IMR-90 (cell line): ENCODE measurements around the gene PAK6. TPM values are rescaled to one million over a fixed set of nuclear protein-coding genes. Genes with fewer than 3 reads are reported as not detected.

Source experiments
- ATAC-seq: fragments of 200-7000 bp; cut with Tn5 transposase; 2 replicates; pipeline ENCODE4 v1.9.1; 2020; ENCODE audit warnings: low read depth, mild to moderate bottlenecking, moderate library complexity
- BruUV-seq: library from RNA; stranded (reverse); fragments of 400-500 nt; replicated peaks from 2 replicates; lab custom pipeline; 2021; lab: Mats Ljungman, UMichigan
- CTCF ChIA-PET: fragments of 300-600 bp; formaldehyde crosslinking; extraction: SDS; loops from one replicate; lab custom pipeline; 2021; ENCODE audit warnings: antibody characterized with exemption; lab: Yijun Ruan, JAX
- POLR2A ChIA-PET: fragments of 300-600 bp; sonication (Branson Sonifier 250); formaldehyde crosslinking; loops from one replicate; lab custom pipeline; 2022; ENCODE audit warnings: antibody characterized with exemption; ENCODE audit not compliant: unreplicated experiment; lab: Charles Lee
- DNase-seq: peaks from one replicate; pipeline ENCODE4 v3.0.0; 2013
- H2AFZ ChIP-seq: replicated peaks from 2 replicates; pipeline ENCODE3; 2013; ENCODE audit warnings: low read length, mild to moderate bottlenecking; ENCODE audit not compliant: poor library complexity
- H2AK5ac ChIP-seq: 2 replicates; pipeline ENCODE4 v1.6.1; 2013; ENCODE audit warnings: low read depth, low read length, inconsistent platforms
- H2AK9ac ChIP-seq: replicated peaks from 2 replicates; pipeline ENCODE3; 2013; ENCODE audit warnings: mild to moderate bottlenecking, low read depth, low read length, moderate library complexity; ENCODE audit not compliant: poor library complexity
- H2BK120ac ChIP-seq: 2 replicates; pipeline ENCODE4 v1.6.1; 2013; ENCODE audit warnings: low read depth, low read length, inconsistent platforms
- H2BK15ac ChIP-seq: 3 replicates; pipeline ENCODE4 v1.6.1; 2013; ENCODE audit warnings: low read depth, low read length, inconsistent platforms
- H2BK20ac ChIP-seq: 2 replicates; pipeline ENCODE4 v1.6.1; 2013; ENCODE audit warnings: low read depth, mild to moderate bottlenecking, inconsistent platforms, low read length, moderate library complexity
- H2BK5ac ChIP-seq: 2 replicates; pipeline ENCODE4 v1.6.1; 2013; ENCODE audit warnings: mild to moderate bottlenecking, low read depth, low read length, inconsistent platforms; ENCODE audit not compliant: poor library complexity, severe bottlenecking
- H3K14ac ChIP-seq: replicated peaks from 2 replicates; pipeline ENCODE4 v1.6.1; 2013; ENCODE audit warnings: low read depth, low read length, inconsistent platforms
- H3K18ac ChIP-seq: 2 replicates; pipeline ENCODE4 v1.6.1; 2013; ENCODE audit warnings: low read depth, low read length, control low read depth
- H3K23ac ChIP-seq: 2 replicates; pipeline ENCODE4 v1.6.1; 2013; ENCODE audit warnings: low read depth, low read length, inconsistent platforms
- H3K27ac ChIP-seq: 2 replicates; pipeline ENCODE4 v1.5.1; 2013; ENCODE audit warnings: mild to moderate bottlenecking, control low read depth, low read length; ENCODE audit not compliant: insufficient read depth
- H3K27me3 ChIP-seq: 2 replicates; pipeline ENCODE4 v1.6.1; 2013; ENCODE audit warnings: low read length; ENCODE audit not compliant: control insufficient read depth, insufficient read depth
- H3K36me3 ChIP-seq: 2 replicates; pipeline ENCODE4 v1.6.1; 2013; ENCODE audit warnings: low read length, mixed read lengths; ENCODE audit not compliant: control insufficient read depth, insufficient read depth
- H3K4ac ChIP-seq: 2 replicates; pipeline ENCODE4 v1.6.1; 2013; ENCODE audit warnings: low read depth, low read length, inconsistent platforms
- H3K4me1 ChIP-seq: 2 replicates; pipeline ENCODE4 v1.6.1; 2013; ENCODE audit warnings: low read length, mixed read lengths; ENCODE audit not compliant: control insufficient read depth, insufficient read depth
- H3K4me2 ChIP-seq: 2 replicates; pipeline ENCODE4 v1.6.1; 2013; ENCODE audit warnings: low read depth, mild to moderate bottlenecking, control low read depth, low read length, moderate library complexity
- H3K4me3 ChIP-seq: 2 replicates; pipeline ENCODE4 v1.5.1; 2013; ENCODE audit warnings: low read depth, mild to moderate bottlenecking, control low read depth, low read length, moderate library complexity; ENCODE audit not compliant: insufficient read depth
- H3K56ac ChIP-seq: 2 replicates; pipeline ENCODE4 v1.6.1; 2013; ENCODE audit warnings: low read length, inconsistent platforms; ENCODE audit not compliant: insufficient read depth; ENCODE audit errors: extremely low read depth
- H3K79me1 ChIP-seq, 2 experiments: 2 replicates each; pipeline ENCODE4 v1.6.1; 2013; ENCODE audit warnings: low read length in 2 of 2, inconsistent platforms in 1 of 2, low read depth in 1 of 2
- H3K9ac ChIP-seq: 2 replicates; pipeline ENCODE4 v1.6.1; 2013; ENCODE audit warnings: low read depth, low read length, control low read depth
- H3K9me1 ChIP-seq: 2 replicates; pipeline ENCODE4 v1.6.1; 2013; ENCODE audit warnings: low read length, inconsistent platforms; ENCODE audit not compliant: insufficient read depth
- H3K9me3 ChIP-seq: 2 replicates; pipeline ENCODE4 v1.6.1; 2013; ENCODE audit warnings: low read length; ENCODE audit not compliant: control insufficient read depth, insufficient read depth
- H4K20me1 ChIP-seq: 2 replicates; pipeline ENCODE4 v1.6.1; 2013; ENCODE audit warnings: low read length, inconsistent platforms; ENCODE audit not compliant: insufficient read depth
- H4K5ac ChIP-seq: 2 replicates; pipeline ENCODE4 v1.6.1; 2013; ENCODE audit warnings: mild to moderate bottlenecking, low read depth, low read length, control low read depth
- H4K8ac ChIP-seq, 2 experiments: 2 replicates each; pipeline ENCODE4 v1.6.1; 2013; ENCODE audit warnings: low read depth in 2 of 2, low read length in 2 of 2, control low read depth in 1 of 2, inconsistent platforms in 1 of 2
- H4K91ac ChIP-seq: 2 replicates; pipeline ENCODE4 v1.6.1; 2013; ENCODE audit warnings: low read depth, low read length, inconsistent platforms; ENCODE audit not compliant: insufficient read depth
- BHLHE40 ChIP-seq: fragments of 150-350 bp; IDR thresholded peaks from 2 replicates; pipeline ENCODE4 v1.6.1; 2016; ENCODE audit warnings: mild to moderate bottlenecking, low read depth, low read length
- CEBPB ChIP-seq: IDR thresholded peaks from 2 replicates; pipeline ENCODE4 v1.6.1; 2012; ENCODE audit warnings: low read depth, low read length, improper control_type of control experiment
- MAZ ChIP-seq: IDR thresholded peaks from 2 replicates; pipeline ENCODE4 v1.6.1; 2012; ENCODE audit warnings: low read depth, mild to moderate bottlenecking, low read length, improper control_type of control experiment, moderate library complexity, borderline replicate concordance
- NFE2L2 ChIP-seq: fragments of 150-350 bp; IDR thresholded peaks from 2 replicates; pipeline ENCODE4 v1.6.1; 2016; ENCODE audit warnings: low read depth, mild to moderate bottlenecking, low read length
- POLR2A ChIP-seq: IDR thresholded peaks from 2 replicates; pipeline ENCODE4 v1.6.1; 2012; ENCODE audit warnings: mild to moderate bottlenecking, low read depth, low read length
- RFX5 ChIP-seq: IDR thresholded peaks from 2 replicates; pipeline ENCODE4 v1.8.0; 2012; ENCODE audit warnings: low read depth, mild to moderate bottlenecking, low read length, moderate library complexity
- whole genome bisulfite sequencing, 2 experiments: methylation state at CpG; one replicate each; pipeline versions ENCODE4 v1.1.5 to v1.1.7; 2013; ENCODE audit warnings: missing lambda C conversion rate in 2 of 2; ENCODE audit not compliant: insufficient read length in 1 of 2; ENCODE audit errors: extremely low coverage in 2 of 2; 5-methylcytosine and 5-hydroxymethylcytosine counted together
- dilution Hi-C: fragments of 300-500 bp; cut with HindIII; formaldehyde crosslinking; loops from one replicate; pipeline ENCODE4 v1.14.3; 2018; ENCODE audit warnings: low sequenced_read_pairs; ENCODE audit not compliant: unreplicated experiment
- in situ Hi-C: fragments of 300-500 bp; cut with MboI; formaldehyde crosslinking; loops from 3 replicates; pipeline ENCODE4 v1.14.3; 2019; ENCODE audit warnings: low sequenced_read_pairs, inconsistent platforms, mixed read lengths
- intact Hi-C: fragments of 100-400 bp; cut with micrococcal nuclease; formaldehyde crosslinking; loops from 2 replicates; pipeline ENCODE4 v1.10.0; 2022
- polyA plus RNA-seq, 3 experiments: library from polyadenylated mRNA; depleted of rRNA; stranded (reverse); fragments of >200 nt; gene quantifications; 2 replicates each; pipeline ENCODE4 v1.2.3, GENCODE V29; 2012; ENCODE audit warnings: low replicate concordance in 1 of 3
- total RNA-seq: library from RNA; depleted of rRNA; stranded (reverse); fragments of >200 nt; gene quantifications from 2 replicates; pipeline ENCODE4 v1.2.3, GENCODE V29; 2012
- TF ChIP-seq, protein P1 (sequence below): fragments of 150-350 bp; IDR thresholded peaks from 2 replicates; pipeline ENCODE4 v1.6.1; 2016; ENCODE audit warnings: low read depth, mild to moderate bottlenecking, low read length, moderate library complexity, borderline replicate concordance

PAK6 gene
- total and polyA plus RNA-seq, 2 of the 4 experiments (the other 2 are of a cell fraction), result 0.21 TPM; not detected in 1

DNA sequence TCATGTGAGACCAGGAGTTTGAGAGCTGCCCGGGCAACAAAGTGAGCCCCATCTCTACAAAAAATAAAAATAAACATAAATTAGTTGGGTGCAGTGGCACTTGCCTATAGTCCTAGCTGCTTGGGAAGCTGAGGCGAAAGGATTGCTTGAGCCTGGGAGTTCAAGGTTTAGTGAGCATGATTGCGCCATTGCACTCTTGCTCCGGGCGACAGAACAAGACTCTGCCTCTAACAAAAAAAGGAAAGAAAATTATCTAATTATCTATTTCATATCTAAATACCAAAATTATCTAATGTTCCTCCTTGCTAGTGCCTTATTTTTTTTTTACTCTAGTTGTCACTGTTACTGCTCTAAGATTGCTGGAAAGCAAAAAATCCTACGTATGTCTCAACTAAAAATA is 16.7 kb upstream of the PAK6 start:
- Histone ChIP-seq H2AK5ac (no peak overlapping the region), H2BK20ac (no peak overlapping the region), H2AK9ac (no peak overlapping the region), H4K20me1 (no peaks in the 10 kb centered on the region), H3K4me1 (no peaks in the 10 kb centered on the region), H3K4ac (no peak overlapping the region), H3K27ac (no peak overlapping the region), H4K5ac (no peak overlapping the region), H3K4me2 (no peak overlapping the region), H2BK5ac (no peak overlapping the region), H3K14ac (no peak overlapping the region), H3K18ac (no peak overlapping the region), H4K8ac (no peak overlapping the region), H3K23ac (no peak overlapping the region), H3K4me3 (no peak overlapping the region), H4K91ac (no peak overlapping the region), H3K9me1 (no peaks in the 10 kb centered on the region), H3K36me3 (peaks cover 1% of the 10 kb centered on the region; the same call in 1 of the 2 replicates), H3K79me1 (no peaks in the 10 kb centered on the region), H2BK15ac (no peak overlapping the region), H3K27me3 (no peaks in the 10 kb centered on the region), H3K9me3 (no peaks in the 10 kb centered on the region), H3K9ac (no peak overlapping the region), H2AFZ (no peak overlapping the region), H2BK120ac (no peak overlapping the region), H3K56ac (no peak overlapping the region)
- TF ChIP-seq CEBPB (no peak), MAZ (no peak), RFX5 (no peak), POLR2A (no peak), NFE2L2 (no peak), BHLHE40 (no peak)
- TF ChIP-seq, protein P1, sequence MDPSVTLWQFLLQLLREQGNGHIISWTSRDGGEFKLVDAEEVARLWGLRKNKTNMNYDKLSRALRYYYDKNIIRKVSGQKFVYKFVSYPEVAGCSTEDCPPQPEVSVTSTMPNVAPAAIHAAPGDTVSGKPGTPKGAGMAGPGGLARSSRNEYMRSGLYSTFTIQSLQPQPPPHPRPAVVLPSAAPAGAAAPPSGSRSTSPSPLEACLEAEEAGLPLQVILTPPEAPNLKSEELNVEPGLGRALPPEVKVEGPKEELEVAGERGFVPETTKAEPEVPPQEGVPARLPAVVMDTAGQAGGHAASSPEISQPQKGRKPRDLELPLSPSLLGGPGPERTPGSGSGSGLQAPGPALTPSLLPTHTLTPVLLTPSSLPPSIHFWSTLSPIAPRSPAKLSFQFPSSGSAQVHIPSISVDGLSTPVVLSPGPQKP, result no peak
- POLR2A ChIA-PET, result no interaction called here
- ATAC-seq, result no peak
- no peak for DNase-seq
- no TSS peak for BruUV-seq
- dilution Hi-C loops, result no loop called here
- in situ Hi-C loops, result no loop called here
- intact Hi-C loops, result no loop called here
- CTCF ChIA-PET, result interaction anchor here (1.3 to 2.9 kb wide), 2 partner anchors 50 to 52 kb away, joined by 3 to 13 read pairs; no protein-coding TSS in a partner anchor
- no CpG with 5 or more reads among the region's 6 CpGs for WGBS, 2 experiments
